ENCODE results near the gene GADL1. TPM values are rescaled to one million over a fixed set of nuclear protein-coding genes. Genes with fewer than 3 reads are reported as not detected.

The GADL1 gene
- total and polyA plus RNA-seq, 7 donors: 0.89 to 5.6 (median 1.5) TPM

GRCh38 chr3:30688776-30689641, 205.5 kb downstream of the GADL1 start:
- Histone ChIP-seq H3K4me3 (peak overlapping the region; percentile 16), H3K4me1 (peaks cover 45% of the 10 kb centered on the region), H3K36me3 (ENCODE audit: insufficient read depth in 1 of 2, low read depth in 1 of 2) (peaks cover 4 to 53% of the 10 kb centered on the region in 2 donors), H3K27ac (peak overlapping the region; percentile 61), H3K9me3 (no peaks in the 10 kb centered on the region), H3K27me3 (ENCODE audit: insufficient read depth in 3 of 3, low read length in 2 of 3) (no peaks in the 10 kb centered on the region)
- WGBS, 3 donors: 38 to 48% (median 39%) methylated on average over 10 of the region's 10 CpGs
- TF ChIP-seq CTCF (IDR thresholded peaks at IDR 0.05): no peak
- intact Hi-C loops (cut with DNase I): loop anchor here in 1 of 2 donors (10.0 kb wide), 1 partner anchor 244 kb away; no protein-coding TSS in a partner anchor
- DNase-seq (no peak), ATAC-seq (no peak)

- Histone ChIP-seq H3K9me3 (no peaks in the 10 kb centered on the region), H3K36me3 (ENCODE audit: insufficient read depth in 1 of 2, low read depth in 1 of 2) (peaks cover 4 to 53% of the 10 kb centered on the region in 2 donors), H3K27me3 (ENCODE audit: insufficient read depth in 3 of 3, low read length in 2 of 3) (no peaks in the 10 kb centered on the region), H3K4me1 (peaks cover 44% of the 10 kb centered on the region), H3K4me3 (no peak overlapping the region), H3K27ac (peak overlapping the region; percentile 61)
- DNase-seq: no peak
- WGBS, 3 donors: 82 to 95% (median 89%) methylated on average over 8 of the region's 8 CpGs
- ATAC-seq: no peak
- no peak for TF ChIP-seq CTCF (IDR thresholded peaks at IDR 0.05)
- intact Hi-C loops (cut with DNase I): loop anchor here in 1 of 2 donors (10.0 kb wide), 1 partner anchor 243 kb away; no protein-coding TSS in a partner anchor
These were observed 206.4 kb downstream of the GADL1 start for GRCh38 chr3:30687930-30688570.

GRCh38 chr3:30686799-30687198, 207.7 kb downstream of the GADL1 start:
- ATAC-seq (no peak), DNase-seq (no peak)
- intact Hi-C loops (cut with DNase I): loop anchor here in 1 of 2 donors (10.0 kb wide), 1 partner anchor 242 kb away; no protein-coding TSS in a partner anchor
- Histone ChIP-seq H3K27me3 (ENCODE audit: insufficient read depth in 3 of 3, low read length in 2 of 3) (no peaks in the 10 kb centered on the region), H3K4me1 (peaks cover 54% of the 10 kb centered on the region), H3K9me3 (no peaks in the 10 kb centered on the region), H3K27ac (no peak overlapping the region), H3K36me3 (ENCODE audit: insufficient read depth in 1 of 2, low read depth in 1 of 2) (peaks cover 4 to 40% of the 10 kb centered on the region in 2 donors), H3K4me3 (no peak overlapping the region)
- 39 to 81% (median 77%) methylated on average over 2 of the region's 2 CpGs for WGBS, 3 donors
- TF ChIP-seq CTCF (IDR thresholded peaks at IDR 0.05): no peak

- TF ChIP-seq CTCF (IDR thresholded peaks at IDR 0.05): no peak
- Histone ChIP-seq H3K27ac (no peak overlapping the region), H3K4me1 (peaks cover 56% of the 10 kb centered on the region), H3K27me3 (ENCODE audit: insufficient read depth in 3 of 3, low read length in 2 of 3) (no peaks in the 10 kb centered on the region), H3K9me3 (no peaks in the 10 kb centered on the region), H3K36me3 (ENCODE audit: insufficient read depth in 1 of 2, low read depth in 1 of 2) (peaks cover 4 to 35% of the 10 kb centered on the region in 2 donors), H3K4me3 (no peak overlapping the region)
- WGBS, 3 donors: 94 to 97% (median 95%) methylated on average over 2 of the region's 2 CpGs
- ATAC-seq: no peak
- DNase-seq: no peak
- intact Hi-C loops (cut with DNase I): loop anchor here in 1 of 2 donors (10.0 kb wide), 1 partner anchor 241 kb away; no protein-coding TSS in a partner anchor
These were observed 208.3 kb downstream of the GADL1 start for GRCh38 chr3:30686176-30686575.
